ENCODE results near the gene TMEM196.
A peak's percentile ranks its signal among the peaks of the same experiment; 100 is the strongest.
"Not testable (repeated sequence)": the region's sequence is repeated elsewhere in the genome, so short reads cannot be mapped to it uniquely, and the experiment has no call there.

Gene TMEM196

GRCh38 chr7:19707240-19707639 is 66.2 kb downstream of the TMEM196 start:
- no peak for DNase-seq (ENCODE audit: low read depth)

GRCh38 chr7:19705663-19706062 is 67.8 kb downstream of the TMEM196 start:
- DNase-seq (ENCODE audit: low read depth) = no peak

DNA sequence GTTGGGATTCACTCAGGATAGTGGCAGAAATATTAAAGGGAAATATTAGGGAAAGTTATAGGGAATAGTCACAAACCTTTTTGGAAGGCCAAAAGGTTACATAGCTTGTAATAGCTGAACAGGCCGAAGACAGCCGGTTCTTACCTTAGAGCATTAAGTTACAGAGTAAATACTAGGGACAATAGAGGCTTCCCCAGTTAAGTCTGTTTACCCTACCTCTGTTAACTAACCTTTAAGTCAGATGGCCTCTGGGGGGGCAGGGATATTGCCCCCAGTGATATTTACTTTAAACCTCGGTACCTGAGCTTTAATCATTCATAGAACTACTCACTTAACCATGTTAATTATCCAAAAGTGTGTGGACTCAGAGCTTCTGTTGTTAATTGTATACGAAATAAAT is 71.9 kb downstream of the TMEM196 start:
- DNase-seq (ENCODE audit: low read depth) = no peak

DNA sequence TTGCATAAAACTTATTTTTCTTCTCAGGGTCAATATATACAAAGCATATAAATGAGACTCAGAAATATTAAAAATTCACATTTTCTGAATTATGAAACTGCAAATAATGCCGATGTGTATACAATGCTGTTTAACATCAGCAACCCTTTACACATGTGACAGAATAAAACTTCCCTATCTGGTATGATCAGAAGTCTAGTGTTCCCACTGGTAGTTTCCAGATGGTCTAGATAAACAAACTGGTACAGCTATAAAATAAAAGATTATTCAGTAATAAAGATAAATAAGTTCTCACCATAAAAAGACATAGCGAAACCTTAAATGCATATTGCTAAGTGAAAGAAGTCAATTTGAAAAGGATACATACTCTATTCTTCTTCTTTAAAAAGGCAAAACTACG is 72.5 kb downstream of the TMEM196 start:
- no peak for DNase-seq (ENCODE audit: low read depth)

GRCh38 chr7:19698331-19698730 is 75.1 kb downstream of the TMEM196 start:
- DNase-seq (ENCODE audit: low read depth) = no peak

DNA sequence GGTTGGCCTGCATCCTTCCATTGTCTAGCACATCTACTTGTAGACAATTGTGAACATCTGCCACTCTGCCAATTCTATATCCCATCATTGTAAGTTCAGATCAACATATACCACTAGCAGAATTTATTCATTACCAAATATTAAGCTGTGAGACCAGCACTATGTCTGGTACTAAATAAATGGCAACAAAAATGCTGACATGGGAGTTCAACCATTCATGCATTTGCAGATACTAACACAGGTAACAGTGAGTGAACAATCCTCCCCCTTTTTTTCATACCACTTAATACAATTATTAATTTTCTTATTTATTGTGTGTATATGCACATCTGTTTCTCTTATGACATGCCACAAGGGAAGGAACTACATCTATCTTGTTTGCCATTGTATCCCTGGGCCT is 76.5 kb downstream of the TMEM196 start:
- no peak for DNase-seq (ENCODE audit: low read depth)

- DNase-seq (ENCODE audit: low read depth) = no peak
Observed at GRCh38 chr7:19692111-19692828, 81.1 kb downstream of the TMEM196 start.

GRCh38 chr7:19690736-19691135 is 82.7 kb downstream of the TMEM196 start:
- no peak for DNase-seq (ENCODE audit: low read depth)

DNA sequence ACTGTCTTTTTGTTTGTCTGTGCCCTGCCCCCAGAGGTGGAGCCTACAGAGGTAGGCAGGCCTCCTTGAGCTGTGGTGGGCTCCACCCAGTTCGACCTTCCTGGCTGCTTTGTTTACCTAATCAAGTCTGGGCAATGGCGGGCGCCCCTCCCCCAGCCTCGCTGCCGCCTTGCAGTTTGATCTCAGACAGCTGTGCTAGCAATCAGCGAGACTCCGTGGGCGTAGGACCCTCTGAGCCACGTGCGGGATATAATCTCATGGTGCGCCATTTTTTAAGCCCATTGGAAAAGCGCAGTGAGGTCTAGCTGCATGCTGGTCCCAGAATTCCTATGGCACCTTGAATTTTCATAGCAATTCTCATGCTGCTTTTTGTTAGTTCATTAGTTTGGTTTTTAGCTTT is 84.3 kb downstream of the TMEM196 start:
- DNase-seq (ENCODE audit: low read depth) = not testable (repeated sequence)

- DNase-seq (ENCODE audit: low read depth) = no peak
Observed at GRCh38 chr7:19681596-19681995, 91.8 kb downstream of the TMEM196 start.

DNA sequence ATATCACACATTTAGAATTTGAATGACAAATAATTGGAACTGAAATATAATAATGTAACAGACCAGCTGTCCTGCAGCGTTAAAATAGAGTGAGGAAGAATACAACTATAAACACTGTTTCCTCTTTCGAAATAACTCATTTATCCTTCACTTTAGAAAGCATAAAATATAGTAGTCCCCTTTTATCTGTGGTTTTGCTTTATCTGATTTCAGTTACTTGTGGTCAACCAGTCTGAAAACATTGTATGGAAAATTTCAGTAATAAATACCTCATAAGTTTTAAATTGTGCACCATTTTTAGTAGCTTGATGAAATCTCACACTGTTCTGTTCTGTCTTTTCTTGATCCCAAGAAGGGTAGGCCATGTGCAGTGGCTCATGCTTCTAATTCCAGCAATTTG is 96.2 kb downstream of the TMEM196 start:
- peak; percentile 90 for DNase-seq (ENCODE audit: low read depth)

DNA sequence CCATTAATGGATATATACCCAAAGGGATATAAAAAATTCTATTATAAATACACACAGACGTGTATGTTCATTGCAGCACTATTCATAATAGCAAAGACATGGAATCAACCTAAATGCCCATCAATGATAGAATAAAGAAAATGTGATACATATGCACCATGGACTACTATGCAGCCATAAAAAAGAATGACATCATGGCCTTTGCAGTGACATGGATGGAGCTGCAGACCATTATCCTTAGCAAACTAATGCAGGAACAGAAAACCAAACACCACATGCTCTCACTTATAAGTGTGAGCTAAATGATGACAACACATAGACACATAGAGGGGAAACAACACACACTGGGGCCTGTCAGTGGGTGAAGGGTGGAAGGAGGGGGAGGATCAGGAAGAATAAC is 97.6 kb downstream of the TMEM196 start:
- no peak for DNase-seq (ENCODE audit: low read depth)

DNA sequence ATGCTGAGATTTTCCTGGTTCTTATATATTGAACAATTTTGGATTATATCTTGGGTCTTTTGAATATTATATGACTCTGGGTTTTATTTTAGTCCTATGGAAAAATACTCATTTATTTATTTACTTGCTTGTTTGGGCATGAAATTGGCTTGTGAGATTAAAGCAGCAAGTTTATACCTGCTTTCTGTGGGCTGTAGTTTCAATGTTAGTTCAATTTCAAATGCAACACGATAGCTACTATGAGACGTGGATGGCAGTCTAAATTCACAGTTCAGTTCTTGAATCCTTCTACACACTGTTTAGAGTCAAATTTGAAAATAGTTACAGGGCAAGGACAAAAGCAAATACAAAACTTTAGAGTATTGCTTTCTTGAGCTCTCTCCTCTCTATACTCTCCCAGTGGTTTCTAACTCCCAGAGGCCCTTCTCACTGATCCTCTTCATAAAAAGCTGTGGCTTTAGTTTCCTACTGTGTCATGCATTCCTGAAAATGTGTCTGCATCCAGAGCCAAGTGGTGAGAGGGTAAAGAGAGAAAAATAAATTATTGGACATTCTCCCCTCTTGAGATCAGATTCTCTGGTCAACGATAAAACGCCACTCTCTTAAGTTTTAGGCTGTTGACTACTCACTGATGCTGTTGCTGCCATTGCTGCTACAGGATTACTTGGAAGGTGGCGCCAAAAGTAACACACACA is 99.0 kb downstream of the TMEM196 start:
- DNase-seq (ENCODE audit: low read depth) = peak; percentile 59

GRCh38 chr7:19670806-19671205 is 102.6 kb downstream of the TMEM196 start:
- DNase-seq (ENCODE audit: low read depth) = peak; percentile 77
